ENCODE results near the gene PDLIM1.

Gene PDLIM1

DNA sequence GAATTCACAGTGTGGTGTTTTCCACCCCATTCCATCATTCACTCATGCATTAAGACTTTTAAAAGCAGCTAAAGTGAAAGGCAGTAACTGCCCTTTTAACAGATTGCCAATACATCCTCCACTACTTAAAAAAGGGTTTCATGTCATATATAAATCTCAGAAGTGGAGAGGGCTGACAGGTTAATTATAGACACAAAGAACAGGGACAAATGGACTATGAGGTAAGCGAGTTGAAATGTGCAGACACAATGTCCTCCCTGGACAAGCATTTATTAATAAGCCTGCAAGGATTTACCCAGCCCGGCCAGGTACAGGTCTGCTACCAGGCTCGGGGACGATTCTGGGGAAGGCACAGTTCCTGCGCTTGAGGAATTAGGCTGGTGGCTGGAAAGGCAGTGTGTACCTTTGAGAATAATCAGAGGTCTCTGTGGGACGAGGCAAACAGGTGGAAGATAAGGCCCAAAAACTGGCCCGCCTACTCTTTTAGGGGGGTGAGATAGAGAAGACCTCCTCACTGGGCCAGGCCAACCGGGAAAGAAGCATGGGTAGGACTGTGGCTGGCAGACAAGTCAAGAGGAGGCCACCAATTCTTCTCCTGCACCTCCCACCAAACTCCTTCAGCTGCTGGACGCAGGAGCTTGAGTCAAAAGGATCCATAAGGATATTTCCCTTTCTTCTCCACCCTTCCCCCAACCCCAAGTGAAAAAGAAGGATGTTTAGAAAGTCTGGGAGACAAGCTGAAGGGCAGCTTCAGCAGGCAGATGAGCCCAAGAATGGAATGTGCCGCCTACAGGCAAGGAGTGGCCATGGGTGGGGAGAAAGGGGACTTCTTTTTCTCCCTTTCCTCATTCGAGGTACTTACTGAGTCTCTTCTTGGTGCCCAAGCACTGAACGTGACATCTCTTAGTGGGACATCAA is 1.5 kb downstream of the PDLIM1 start:
- in situ Hi-C loops (cut with MboI; ENCODE audit: low sequenced_read_pairs) = no loop called here

GRCh38 chr10:95288303-95288702 is 2.5 kb downstream of the PDLIM1 start:
- in situ Hi-C loops (cut with MboI; ENCODE audit: low sequenced_read_pairs) = no loop called here

DNA sequence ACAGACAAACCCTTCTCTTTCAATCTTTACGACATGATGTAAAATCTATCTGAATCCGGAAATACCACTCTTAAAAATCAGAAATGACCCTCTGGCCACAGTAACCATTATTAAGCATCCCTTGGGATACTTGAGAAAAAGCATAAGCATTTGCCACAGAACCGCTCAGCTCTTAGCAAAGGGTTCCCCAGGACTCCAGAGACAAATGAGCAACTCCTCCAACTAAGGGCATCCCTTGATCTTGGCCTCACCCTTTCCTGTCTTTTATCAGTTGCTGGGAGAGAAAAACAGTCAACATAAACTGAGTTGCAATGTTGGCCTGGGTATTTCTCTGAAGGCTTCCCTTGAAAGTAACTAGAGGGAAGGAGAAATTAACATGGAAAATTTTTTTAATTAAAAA is 3.5 kb downstream of the PDLIM1 start:
- in situ Hi-C loops (cut with MboI; ENCODE audit: low sequenced_read_pairs) = no loop called here

DNA sequence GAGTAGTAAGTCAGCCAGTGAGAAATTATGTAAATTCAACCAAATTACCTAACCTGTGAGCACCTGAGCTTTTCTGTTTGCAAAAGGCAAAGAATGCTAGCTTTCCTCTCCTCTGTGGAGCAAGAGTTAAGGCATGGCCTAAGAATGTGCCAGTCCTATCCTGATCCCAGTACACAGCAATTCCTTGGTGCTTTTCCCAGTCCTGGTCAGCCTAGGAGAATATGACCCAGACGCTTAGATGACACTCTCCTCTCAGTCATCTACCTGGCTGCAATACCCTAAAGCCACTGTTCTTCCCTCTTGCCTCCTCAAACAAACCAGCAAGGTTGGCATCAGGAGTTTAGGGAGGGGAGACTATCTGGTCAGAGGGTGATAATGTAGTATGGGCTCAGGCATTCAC is 4.1 kb downstream of the PDLIM1 start:
- in situ Hi-C loops (cut with MboI; ENCODE audit: low sequenced_read_pairs) = no loop called here

- in situ Hi-C loops (cut with MboI; ENCODE audit: low sequenced_read_pairs) = no loop called here
Measured at GRCh38 chr10:95285556-95285955, 5.2 kb downstream of the PDLIM1 start.

- in situ Hi-C loops (cut with MboI; ENCODE audit: low sequenced_read_pairs) = no loop called here
Measured at GRCh38 chr10:95284807-95285206, 6.0 kb downstream of the PDLIM1 start.

- in situ Hi-C loops (cut with MboI; ENCODE audit: low sequenced_read_pairs) = no loop called here
Measured at GRCh38 chr10:95282107-95282506, 8.7 kb downstream of the PDLIM1 start.

- in situ Hi-C loops (cut with MboI; ENCODE audit: low sequenced_read_pairs) = no loop called here
Measured at GRCh38 chr10:95281206-95281605, 9.6 kb downstream of the PDLIM1 start.

DNA sequence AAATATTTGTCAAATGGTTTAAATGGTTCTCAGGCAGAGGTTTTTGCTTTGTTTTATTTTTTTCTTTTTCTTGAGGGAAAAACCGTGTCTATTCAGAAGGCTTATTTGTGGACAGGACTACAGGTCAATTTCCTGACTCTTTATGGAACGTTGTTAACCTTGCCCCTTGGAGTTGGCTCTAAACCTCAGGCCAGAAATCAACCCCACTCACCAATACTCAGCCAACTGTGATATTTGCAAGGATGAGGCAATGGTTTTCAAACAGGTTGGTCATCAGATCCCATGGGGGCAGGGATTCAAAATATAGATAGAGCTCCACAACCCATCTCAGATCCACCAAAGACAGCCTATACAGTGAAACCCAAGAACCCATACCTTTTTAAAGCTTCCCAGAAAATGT is 10.2 kb downstream of the PDLIM1 start:
- in situ Hi-C loops (cut with MboI; ENCODE audit: low sequenced_read_pairs) = no loop called here

GRCh38 chr10:95279042-95279820 is 11.6 kb downstream of the PDLIM1 start:
- in situ Hi-C loops (cut with MboI; ENCODE audit: low sequenced_read_pairs) = no loop called here

GRCh38 chr10:95278061-95278988 is 12.5 kb downstream of the PDLIM1 start:
- in situ Hi-C loops (cut with MboI; ENCODE audit: low sequenced_read_pairs) = no loop called here

DNA sequence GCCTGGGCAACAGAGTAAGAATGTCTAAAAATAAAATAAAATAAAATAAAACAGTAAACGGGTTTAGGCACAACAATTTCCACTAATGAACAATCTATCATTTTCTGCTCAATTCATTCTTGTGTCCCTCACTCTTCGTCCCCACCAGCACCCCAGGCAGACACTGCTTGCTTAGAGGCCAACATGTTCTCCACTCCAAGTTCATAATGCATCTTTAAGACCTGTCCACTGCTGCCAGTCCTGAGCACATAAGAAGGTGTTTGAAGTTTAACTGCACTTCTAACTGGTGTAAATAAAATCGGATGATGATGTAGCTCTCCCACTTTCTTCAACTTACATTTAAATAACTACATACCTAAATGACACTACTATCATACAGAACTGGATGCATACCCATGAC is 13.2 kb downstream of the PDLIM1 start:
- in situ Hi-C loops (cut with MboI; ENCODE audit: low sequenced_read_pairs) = no loop called here

- in situ Hi-C loops (cut with MboI; ENCODE audit: low sequenced_read_pairs) = no loop called here
Measured at GRCh38 chr10:95277201-95277570, 13.6 kb downstream of the PDLIM1 start.

- in situ Hi-C loops (cut with MboI; ENCODE audit: low sequenced_read_pairs) = no loop called here
Measured at GRCh38 chr10:95276367-95277200, 14.2 kb downstream of the PDLIM1 start.

GRCh38 chr10:95275726-95276366 is 15.0 kb downstream of the PDLIM1 start:
- in situ Hi-C loops (cut with MboI; ENCODE audit: low sequenced_read_pairs) = no loop called here

DNA sequence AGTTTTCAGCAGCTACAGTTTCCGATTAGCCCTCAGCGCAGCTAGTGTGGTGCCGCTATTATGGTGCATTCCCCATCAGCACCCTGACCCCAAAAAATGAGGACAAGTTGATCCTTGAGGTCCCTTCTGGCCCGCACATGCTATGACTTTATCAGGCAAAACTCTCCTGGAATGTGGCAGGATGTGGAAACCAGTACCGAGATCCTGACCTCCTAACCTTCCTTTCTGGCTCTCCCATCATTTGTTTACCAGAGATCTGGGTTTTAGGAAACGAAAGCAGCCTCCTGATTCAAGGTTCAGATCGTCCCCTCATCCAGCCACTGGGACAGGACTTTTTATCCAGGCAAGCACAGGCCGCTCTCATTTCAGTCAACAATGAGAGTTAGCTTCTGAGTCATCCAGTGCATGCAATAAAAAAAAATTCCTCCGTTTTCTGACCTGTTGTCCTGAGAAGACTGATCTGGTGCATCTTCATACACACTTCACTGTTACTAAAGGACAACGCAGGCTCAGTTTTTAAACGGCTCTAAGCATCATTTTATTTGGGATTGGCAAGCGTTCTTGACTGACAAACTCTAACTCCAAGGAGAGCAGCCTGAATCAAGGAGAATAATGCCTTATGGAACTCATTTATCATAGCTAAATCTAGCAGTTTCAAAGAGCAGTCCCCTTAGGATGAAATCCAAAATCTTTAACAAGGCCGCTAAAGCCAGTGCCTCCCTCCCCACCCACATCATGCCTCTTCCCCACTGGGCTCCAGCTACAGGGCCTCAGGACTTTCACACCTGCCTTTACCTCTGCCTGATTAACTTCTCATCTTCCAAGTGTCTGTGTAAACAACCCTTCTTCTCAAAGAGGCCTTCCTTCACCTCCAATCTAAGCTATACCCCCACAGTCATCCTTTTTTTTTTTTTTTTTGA is 17.1 kb downstream of the PDLIM1 start:
- in situ Hi-C loops (cut with MboI; ENCODE audit: low sequenced_read_pairs) = no loop called here

DNA sequence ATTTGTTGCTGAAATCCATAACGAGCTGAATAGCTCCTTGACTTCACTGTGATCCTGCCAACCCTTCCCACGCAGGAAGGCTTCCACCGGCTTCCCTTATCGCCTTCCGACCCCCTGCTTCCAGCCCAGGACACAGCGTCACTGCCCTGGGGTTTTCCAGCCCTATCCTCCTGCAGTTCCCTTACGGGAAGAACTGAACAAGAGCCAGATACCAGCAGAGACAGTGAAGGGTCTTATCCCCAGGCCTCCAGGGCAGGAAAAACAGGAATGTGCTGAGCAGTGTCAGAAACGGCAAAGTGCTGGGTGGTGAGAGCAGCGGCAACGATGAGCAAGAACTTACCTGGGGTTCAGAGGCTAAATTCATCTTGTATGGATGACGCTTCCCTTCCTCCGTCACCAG is 22.4 kb downstream of the PDLIM1 start:
- in situ Hi-C loops (cut with MboI; ENCODE audit: low sequenced_read_pairs) = no loop called here

DNA sequence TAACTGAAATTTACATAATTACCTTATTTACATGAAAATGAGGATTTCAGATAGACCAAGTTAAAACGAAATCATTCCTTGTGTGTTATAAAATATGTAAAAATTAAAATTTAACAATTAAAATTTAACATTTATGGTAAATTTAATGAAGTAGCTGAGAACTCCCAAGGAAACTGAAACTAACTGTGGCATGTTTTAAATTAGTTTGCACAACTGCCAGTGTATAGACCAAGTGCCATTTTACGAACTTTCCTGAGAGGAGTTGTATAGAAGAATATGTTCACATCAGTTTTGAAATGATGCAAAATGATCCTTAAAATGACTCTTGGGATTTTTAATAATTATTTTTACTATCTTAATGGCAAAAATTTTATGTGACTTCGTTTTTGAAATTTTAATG is 23.6 kb downstream of the PDLIM1 start:
- in situ Hi-C loops (cut with MboI; ENCODE audit: low sequenced_read_pairs) = no loop called here

- in situ Hi-C loops (cut with MboI; ENCODE audit: low sequenced_read_pairs) = no loop called here
Measured at GRCh38 chr10:95266674-95267095, 24.1 kb downstream of the PDLIM1 start.
